Thoracic aorta (tissue), 2 donors: ENCODE measurements around the gene PSMC3IP. TPM values are rescaled to one million over a fixed set of nuclear protein-coding genes. Genes with fewer than 3 reads are reported as not detected.
"Not testable (repeated sequence)": the region's sequence is repeated elsewhere in the genome, so short reads cannot be mapped to it uniquely, and the experiment has no call there.

Experiments
- ATAC-seq: fragments of 150-250 bp; one replicate; pipeline ENCODE4 v1.8.0; 2017; ENCODE audit warnings: low read depth; ENCODE audit not compliant: insufficient number of reproducible peaks, low FRiP score
- DNase-seq: peaks from one replicate; pipeline ENCODE4 v3.0.0-alpha.2; 2020; ENCODE audit warnings: low spot score
- H3K27ac ChIP-seq, 2 donors: fragments of 200-600 bp; sonication (generic); 1 replicate in 1 of 2; 2 replicates in 1 of 2; pipeline ENCODE4 v1.5.1; 2016; ENCODE audit warnings: mild to moderate bottlenecking in 2 of 2, moderate library complexity in 2 of 2
- H3K27me3 ChIP-seq: fragments of 200-600 bp; sonication (generic); replicated peaks from 2 replicates; pipeline ENCODE4 v1.6.0; 2016; ENCODE audit warnings: mild to moderate bottlenecking; ENCODE audit not compliant: insufficient read depth
- H3K36me3 ChIP-seq: fragments of 200-600 bp; sonication (generic); one replicate; pipeline ENCODE4 v1.5.1; 2016
- H3K4me1 ChIP-seq, 2 donors: fragments of 200-600 bp; sonication (generic); 1 replicate in 1 of 2; 2 replicates in 1 of 2; pipeline versions ENCODE4 v1.5.1 to v1.6.0; 2016; ENCODE audit warnings: low read depth in 2 of 2, mild to moderate bottlenecking in 1 of 2; ENCODE audit not compliant: control insufficient read depth in 1 of 2
- H3K4me3 ChIP-seq: fragments of 200-600 bp; sonication (generic); 2 replicates; pipeline ENCODE4 v1.5.1; 2016; ENCODE audit warnings: mild to moderate bottlenecking
- H3K9me3 ChIP-seq: fragments of 200-600 bp; sonication (generic); 2 replicates; pipeline ENCODE4 v1.5.1; 2016
- total RNA-seq, 2 donors: library from RNA; depleted of rRNA; stranded (reverse); fragments of >200 nt; gene quantifications; one replicate each; pipeline versions ENCODE4 v1.1.0 to v1.2.3, GENCODE V29; 2016
- TF ChIP-seq, protein P1 (sequence below): fragments of 200-600 bp; sonication (generic); IDR thresholded peaks from one replicate; pipeline ENCODE4 v1.5.1; 2019; ENCODE audit warnings: antibody characterized with exemption

Gene PSMC3IP, protein sequence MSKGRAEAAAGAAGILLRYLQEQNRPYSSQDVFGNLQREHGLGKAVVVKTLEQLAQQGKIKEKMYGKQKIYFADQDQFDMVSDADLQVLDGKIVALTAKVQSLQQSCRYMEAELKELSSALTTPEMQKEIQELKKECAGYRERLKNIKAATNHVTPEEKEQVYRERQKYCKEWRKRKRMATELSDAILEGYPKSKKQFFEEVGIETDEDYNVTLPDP
- total RNA-seq: 1 to 10 TPM in 1 of 2 donors, not detected in 1; 6.6 TPM

DNA sequence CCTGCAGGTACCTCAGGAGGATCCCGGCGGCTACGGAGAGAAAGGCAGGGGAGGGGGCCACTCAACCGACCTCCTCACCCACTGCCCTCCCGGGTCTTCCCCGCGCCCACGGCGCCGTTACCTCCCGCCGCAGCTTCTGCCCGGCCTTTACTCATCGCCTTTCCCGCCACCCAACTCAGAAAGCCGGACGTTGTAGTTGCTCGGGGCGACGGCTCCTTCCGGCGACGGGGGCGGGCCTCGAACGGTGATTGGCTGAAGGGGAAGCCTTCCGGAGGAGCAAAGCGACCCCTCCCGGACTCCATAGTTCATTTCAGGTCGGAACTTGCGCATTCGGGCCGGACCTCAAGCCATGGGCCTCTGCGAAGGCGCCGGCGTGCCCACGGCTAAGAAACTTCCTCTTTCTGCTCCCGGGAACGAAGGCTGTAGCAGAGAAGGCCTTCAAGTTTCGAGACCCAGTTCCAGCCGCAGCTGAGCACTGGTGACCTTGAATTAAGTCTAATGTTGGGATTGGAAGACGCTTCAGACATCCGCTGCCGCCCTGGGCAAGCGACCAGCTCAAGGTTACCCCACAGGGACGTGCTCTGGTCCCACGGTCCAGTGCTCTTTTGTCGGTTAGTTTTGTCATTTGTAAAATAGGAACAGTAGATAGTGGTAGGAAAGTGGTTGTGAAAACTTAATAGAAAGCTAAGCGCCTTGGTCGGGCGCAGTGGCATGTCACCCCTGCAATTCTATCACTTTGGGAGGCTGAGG, at the start of gene PSMC3IP:
Gene PSMC3IP, minus strand, starts transcription at position 198 of the 750 bp plus-strand sequence. Its CDS starts 43 bp downstream, at position 155.
- peaks cover 10 to 18% of the 10 kb centered on the region in 2 donors for H3K4me1 ChIP-seq
- no peaks in the 10 kb centered on the region for H3K27me3 ChIP-seq
- no peaks in the 10 kb centered on the region for H3K9me3 ChIP-seq
- ATAC-seq (peak; percentile 77), DNase-seq (peak; percentile 83)
- peaks cover 45% of the 10 kb centered on the region for H3K36me3 ChIP-seq
- H3K27ac ChIP-seq: peak within 1 kb of the TSS; percentile 82
- peak within 1 kb of the TSS; percentile 69 for H3K4me3 ChIP-seq
- TF ChIP-seq, protein P1, sequence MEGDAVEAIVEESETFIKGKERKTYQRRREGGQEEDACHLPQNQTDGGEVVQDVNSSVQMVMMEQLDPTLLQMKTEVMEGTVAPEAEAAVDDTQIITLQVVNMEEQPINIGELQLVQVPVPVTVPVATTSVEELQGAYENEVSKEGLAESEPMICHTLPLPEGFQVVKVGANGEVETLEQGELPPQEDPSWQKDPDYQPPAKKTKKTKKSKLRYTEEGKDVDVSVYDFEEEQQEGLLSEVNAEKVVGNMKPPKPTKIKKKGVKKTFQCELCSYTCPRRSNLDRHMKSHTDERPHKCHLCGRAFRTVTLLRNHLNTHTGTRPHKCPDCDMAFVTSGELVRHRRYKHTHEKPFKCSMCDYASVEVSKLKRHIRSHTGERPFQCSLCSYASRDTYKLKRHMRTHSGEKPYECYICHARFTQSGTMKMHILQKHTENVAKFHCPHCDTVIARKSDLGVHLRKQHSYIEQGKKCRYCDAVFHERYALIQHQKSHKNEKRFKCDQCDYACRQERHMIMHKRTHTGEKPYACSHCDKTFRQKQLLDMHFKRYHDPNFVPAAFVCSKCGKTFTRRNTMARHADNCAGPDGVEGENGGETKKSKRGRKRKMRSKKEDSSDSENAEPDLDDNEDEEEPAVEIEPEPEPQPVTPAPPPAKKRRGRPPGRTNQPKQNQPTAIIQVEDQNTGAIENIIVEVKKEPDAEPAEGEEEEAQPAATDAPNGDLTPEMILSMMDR: peak; percentile 31

DNA sequence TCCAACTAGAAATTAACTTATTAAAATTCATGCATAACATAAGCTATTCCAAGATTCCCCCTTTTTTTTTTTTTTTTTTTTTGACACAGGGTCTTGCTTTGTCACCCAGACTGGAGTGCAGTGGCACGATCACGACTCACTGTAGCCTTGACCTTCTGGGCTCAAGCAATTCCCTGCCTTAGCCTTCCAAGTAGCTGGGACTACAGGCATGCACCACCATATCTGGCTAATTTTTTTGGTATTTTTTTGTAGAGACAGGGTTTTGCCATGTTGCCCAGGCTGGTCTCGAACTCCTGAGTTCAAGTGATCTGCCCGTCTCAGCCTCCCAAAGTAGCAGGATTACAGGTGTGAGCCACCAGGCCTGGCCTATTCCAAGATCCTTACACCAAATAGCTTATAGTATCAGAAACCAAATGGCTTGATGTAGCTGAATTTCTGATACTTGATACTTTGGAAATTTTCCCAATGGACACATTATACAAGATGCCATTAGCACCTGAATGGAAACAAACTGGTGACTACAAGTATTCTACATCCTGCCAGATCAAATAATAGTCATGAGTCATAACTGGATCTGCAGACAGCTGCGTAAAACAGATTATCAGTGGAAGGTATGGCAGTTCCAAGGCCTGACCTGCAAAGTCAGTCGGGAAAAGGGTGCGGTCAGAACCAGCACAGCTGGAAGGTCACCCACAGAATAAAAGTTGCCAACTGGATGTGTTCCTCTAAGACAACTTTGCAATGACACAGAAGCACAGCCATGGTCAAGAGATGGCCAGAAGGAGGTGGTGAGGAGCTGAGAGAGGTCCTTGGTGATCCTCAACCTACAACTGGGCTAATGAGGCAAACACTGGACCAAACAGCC, 46.4 kb upstream of the PSMC3IP start:
- Histone ChIP-seq H3K4me3 (no peak overlapping the region), H3K36me3 (no peaks in the 10 kb centered on the region), H3K27ac (no peak overlapping the region), H3K4me1 (no peaks in the 10 kb centered on the region), H3K27me3 (no peaks in the 10 kb centered on the region), H3K9me3 (no peaks in the 10 kb centered on the region)
- TF ChIP-seq, protein P1: no peak
- DNase-seq (no peak), ATAC-seq (no peak)

DNA sequence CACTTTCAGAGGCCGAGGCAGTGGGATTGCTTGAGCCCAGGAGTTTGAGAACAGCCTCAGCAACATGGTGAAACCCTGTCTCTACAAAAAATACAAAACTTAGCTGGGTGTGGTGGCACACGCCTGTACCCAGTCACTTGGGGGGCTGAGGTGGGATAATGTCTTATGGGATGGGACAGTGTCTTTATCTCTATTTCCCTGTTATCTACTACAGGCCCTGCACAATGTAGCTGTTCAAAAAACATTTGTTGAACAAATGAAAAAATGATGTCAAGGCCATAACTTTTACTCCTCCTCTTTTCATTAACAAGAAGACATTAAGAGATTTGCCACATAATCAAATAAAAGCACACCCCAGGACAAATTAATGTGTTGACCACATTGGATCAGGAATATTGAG, 45.7 kb upstream of the PSMC3IP start:
- Histone ChIP-seq H3K27ac (no peak overlapping the region), H3K27me3 (no peaks in the 10 kb centered on the region), H3K36me3 (no peaks in the 10 kb centered on the region), H3K4me3 (no peak overlapping the region), H3K9me3 (no peaks in the 10 kb centered on the region), H3K4me1 (peaks cover 5% of the 10 kb centered on the region in 2 donors)
- DNase-seq (no peak), ATAC-seq (no peak)
- TF ChIP-seq, protein P1: no peak

DNA sequence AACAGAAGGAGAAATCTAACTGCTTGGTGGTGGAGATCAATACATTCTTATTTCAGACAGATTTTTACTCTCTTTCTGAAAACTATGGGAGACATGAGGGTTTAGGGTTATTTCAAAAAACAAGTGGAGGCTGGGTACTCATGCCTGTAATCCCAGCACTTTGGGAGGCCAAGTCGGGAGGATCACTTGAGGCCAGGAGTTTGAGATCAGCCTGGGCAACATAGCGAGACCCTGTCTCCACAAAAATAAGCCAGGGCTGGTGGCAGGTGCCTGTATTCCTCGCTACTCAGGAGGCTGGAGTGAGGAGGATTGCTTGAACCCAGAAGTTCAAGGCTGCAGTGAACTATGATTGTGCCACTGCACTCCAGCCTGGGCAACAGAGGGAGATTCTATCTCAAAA, 44.5 kb upstream of the PSMC3IP start:
- H3K36me3 ChIP-seq, H3K27me3 ChIP-seq, H3K9me3 ChIP-seq, DNase-seq, ATAC-seq, H3K4me3 ChIP-seq, H3K27ac ChIP-seq: not testable (repeated sequence)
- peaks cover 7 to 10% of the 10 kb centered on the region in 2 donors for H3K4me1 ChIP-seq

DNA sequence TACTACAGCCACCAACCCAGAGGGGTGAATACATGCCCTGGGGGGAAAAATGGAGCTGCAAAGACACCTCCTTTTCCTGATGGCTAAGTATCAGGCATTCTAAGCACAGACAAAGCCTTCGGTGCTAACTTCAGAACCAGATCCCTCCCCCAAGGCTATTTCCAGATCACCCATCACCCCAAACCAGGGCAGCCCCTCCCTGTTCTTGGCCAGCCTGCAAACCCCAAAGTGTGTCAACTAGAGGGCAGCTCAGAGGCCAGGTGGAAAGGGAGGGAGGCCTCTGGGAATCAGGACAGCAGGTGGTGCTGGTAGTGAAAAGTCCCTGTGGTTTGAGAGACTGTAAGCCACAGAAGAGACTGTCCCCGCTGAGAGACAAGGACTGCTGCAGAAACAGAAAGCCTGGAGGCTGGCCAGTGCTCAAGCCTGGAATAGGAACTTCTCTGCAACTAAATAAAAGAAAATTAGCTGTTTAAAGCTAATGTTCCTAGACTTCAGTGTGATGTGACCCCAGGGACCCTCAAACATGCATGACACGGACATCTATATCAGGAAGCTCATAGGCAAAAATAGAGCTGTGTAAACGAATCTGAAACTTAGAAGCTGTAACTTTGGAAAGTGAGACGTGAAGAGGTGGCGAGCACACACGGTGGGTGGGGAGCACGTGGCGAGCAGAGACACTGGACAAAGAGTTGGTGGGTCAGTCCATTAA, 41.1 kb upstream of the PSMC3IP start:
- TF ChIP-seq, protein P1: no peak
- no peak for ATAC-seq
- H3K27ac ChIP-seq: no peak overlapping the region
- H3K4me3 ChIP-seq: no peak overlapping the region
- peaks cover 7 to 10% of the 10 kb centered on the region in 2 donors for H3K4me1 ChIP-seq
- peaks cover 17% of the 10 kb centered on the region for H3K36me3 ChIP-seq
- DNase-seq: no peak
- H3K27me3 ChIP-seq: no peaks in the 10 kb centered on the region
- H3K9me3 ChIP-seq: no peaks in the 10 kb centered on the region
